ENCODE measurements around the gene SNRNP25.

The SNRNP25 gene

GRCh38 chr16:104928-105327 is 51.3 kb downstream of the SNRNP25 start:
- DNase-seq, result no peak

GRCh38 chr16:105521-105920 is 51.9 kb downstream of the SNRNP25 start:
- DNase-seq, result no peak

- peak; percentile 69 to 72 for DNase-seq
Observed at GRCh38 chr16:106623-107324, 53.1 kb downstream of the SNRNP25 start.
